Mesothelial cell of epicardium (in vitro differentiated cells): ENCODE results near the gene GPR143. TPM values are rescaled to one million over a fixed set of nuclear protein-coding genes. Genes with fewer than 3 reads are reported as not detected.
A peak's percentile ranks its signal among the peaks of the same experiment; 100 is the strongest.

Experiments
- DNase-seq, 2 experiments: peaks; one replicate each; pipeline ENCODE4 v3.0.0; 2021; ENCODE audit warnings: low spot score in 2 of 2; ENCODE audit not compliant: unreplicated experiment in 2 of 2
- H3K27ac Mint-ChIP-seq: 2 replicates; pipeline ENCODE4 v1.8.0; 2021; ENCODE audit warnings: mixed read lengths
- H3K27me3 Mint-ChIP-seq: 2 replicates; pipeline ENCODE4 v1.8.0; 2021; ENCODE audit warnings: low read depth, mixed read lengths
- H3K36me3 Mint-ChIP-seq: 2 replicates; pipeline ENCODE4 v1.8.0; 2021; ENCODE audit warnings: mixed read lengths
- H3K4me1 Mint-ChIP-seq: 2 replicates; pipeline ENCODE4 v1.8.0; 2021; ENCODE audit warnings: mixed read lengths
- H3K4me3 Mint-ChIP-seq: 2 replicates; pipeline ENCODE4 v1.8.0; 2021; ENCODE audit warnings: mild to moderate bottlenecking, moderate library complexity, mixed read lengths
- H3K9me3 Mint-ChIP-seq: 2 replicates; pipeline ENCODE4 v1.8.0; 2021; ENCODE audit warnings: mixed read lengths
- total RNA-seq: library from RNA; stranded (reverse); gene quantifications from 3 replicates; pipeline ENCODE4 v1.2.1, GENCODE V29; 2021
- TF ChIP-seq, protein P1 (sequence below): fragments of 200-600 bp; sonication (generic); IDR thresholded peaks from one replicate; pipeline ENCODE4 v1.5.0; 2021; ENCODE audit warnings: antibody characterized with exemption; ENCODE audit not compliant: unreplicated experiment

GPR143 gene
- total RNA-seq, 1 donor from 2014 or later = 6.4 TPM

- Mint-ChIP-seq H3K27ac (no peak overlapping the region), H3K27me3 (peaks cover 2% of the 10 kb centered on the region), H3K36me3 (peaks cover 10% of the 10 kb centered on the region), H3K4me3 (no peak overlapping the region), H3K9me3 (peaks cover 21% of the 10 kb centered on the region), H3K4me1 (peaks cover 19% of the 10 kb centered on the region)
- TF ChIP-seq, protein P1, sequence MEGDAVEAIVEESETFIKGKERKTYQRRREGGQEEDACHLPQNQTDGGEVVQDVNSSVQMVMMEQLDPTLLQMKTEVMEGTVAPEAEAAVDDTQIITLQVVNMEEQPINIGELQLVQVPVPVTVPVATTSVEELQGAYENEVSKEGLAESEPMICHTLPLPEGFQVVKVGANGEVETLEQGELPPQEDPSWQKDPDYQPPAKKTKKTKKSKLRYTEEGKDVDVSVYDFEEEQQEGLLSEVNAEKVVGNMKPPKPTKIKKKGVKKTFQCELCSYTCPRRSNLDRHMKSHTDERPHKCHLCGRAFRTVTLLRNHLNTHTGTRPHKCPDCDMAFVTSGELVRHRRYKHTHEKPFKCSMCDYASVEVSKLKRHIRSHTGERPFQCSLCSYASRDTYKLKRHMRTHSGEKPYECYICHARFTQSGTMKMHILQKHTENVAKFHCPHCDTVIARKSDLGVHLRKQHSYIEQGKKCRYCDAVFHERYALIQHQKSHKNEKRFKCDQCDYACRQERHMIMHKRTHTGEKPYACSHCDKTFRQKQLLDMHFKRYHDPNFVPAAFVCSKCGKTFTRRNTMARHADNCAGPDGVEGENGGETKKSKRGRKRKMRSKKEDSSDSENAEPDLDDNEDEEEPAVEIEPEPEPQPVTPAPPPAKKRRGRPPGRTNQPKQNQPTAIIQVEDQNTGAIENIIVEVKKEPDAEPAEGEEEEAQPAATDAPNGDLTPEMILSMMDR = no peak
- no peak for DNase-seq
Observed at GRCh38 chrX:9747644-9748043, 18.0 kb downstream of the GPR143 start.

GRCh38 chrX:9746148-9746888, 19.3 kb downstream of the GPR143 start:
- Mint-ChIP-seq H3K4me3 (no peak overlapping the region), H3K27ac (peak overlapping the region; percentile 73), H3K36me3 (peaks cover 10% of the 10 kb centered on the region), H3K9me3 (peaks cover 21% of the 10 kb centered on the region), H3K4me1 (peaks cover 19% of the 10 kb centered on the region), H3K27me3 (peaks cover 2% of the 10 kb centered on the region)
- TF ChIP-seq, protein P1 = no peak
- DNase-seq = no peak

GRCh38 chrX:9745417-9746115, 20.1 kb downstream of the GPR143 start:
- Mint-ChIP-seq H3K27ac (peak overlapping the region; percentile 35), H3K36me3 (peaks cover 10% of the 10 kb centered on the region), H3K27me3 (peaks cover 2% of the 10 kb centered on the region), H3K4me1 (peaks cover 19% of the 10 kb centered on the region), H3K4me3 (no peak overlapping the region), H3K9me3 (peaks cover 21% of the 10 kb centered on the region)
- DNase-seq = no peak
- TF ChIP-seq, protein P1 = no peak

- Mint-ChIP-seq H3K27ac (no peak overlapping the region), H3K9me3 (peaks cover 19% of the 10 kb centered on the region), H3K27me3 (no peaks in the 10 kb centered on the region), H3K36me3 (peaks cover 5% of the 10 kb centered on the region), H3K4me1 (peaks cover 8% of the 10 kb centered on the region), H3K4me3 (no peak overlapping the region)
- DNase-seq = no peak
- TF ChIP-seq, protein P1 = no peak
Observed at GRCh38 chrX:9739130-9739529, 26.5 kb downstream of the GPR143 start.

- Mint-ChIP-seq H3K27me3 (no peaks in the 10 kb centered on the region), H3K9me3 (peaks cover 17% of the 10 kb centered on the region), H3K4me3 (no peak overlapping the region), H3K27ac (no peak overlapping the region), H3K4me1 (peaks cover 8% of the 10 kb centered on the region), H3K36me3 (peaks cover 3% of the 10 kb centered on the region)
- TF ChIP-seq, protein P1 = no peak
- DNase-seq = no peak
Observed at GRCh38 chrX:9738151-9738550, 27.5 kb downstream of the GPR143 start.
